ENCODE results near the gene GRB2. TPM values are rescaled to one million over a fixed set of nuclear protein-coding genes. Genes with fewer than 3 reads are reported as not detected.
"Not testable (repeated sequence)": the region's sequence is repeated elsewhere in the genome, so short reads cannot be mapped to it uniquely, and the experiment has no call there.

Gene GRB2
- total RNA-seq, 2 donors from 2014 or later, result 120 to 144 TPM

- Histone ChIP-seq H3K36me3 (peaks cover 10% of the 10 kb centered on the region), H3K4me1 (ENCODE audit: control insufficient read depth in 1 of 2, low read depth in 2 of 2) (peaks cover 15 to 21% of the 10 kb centered on the region in 2 donors), H3K4me3 (no peak overlapping the region)
These were observed 21.7 kb downstream of the GRB2 start for GRCh38 chr17:75383842-75384195.

GRCh38 chr17:75380750-75381149, 24.7 kb downstream of the GRB2 start:
- Histone ChIP-seq H3K4me3 (no peak overlapping the region), H3K9me3 (no peaks in the 10 kb centered on the region), H3K27ac (no peak overlapping the region), H3K4me1 (ENCODE audit: control insufficient read depth in 1 of 2, low read depth in 2 of 2) (peaks cover 0 to 15% of the 10 kb centered on the region in 2 donors), H3K36me3 (no peaks in the 10 kb centered on the region), H3K27me3 (replicated peaks; ENCODE audit: insufficient read depth) (no peaks in the 10 kb centered on the region)
- ATAC-seq (ENCODE audit: insufficient number of reproducible peaks, low FRiP score, low read depth) (no peak), DNase-seq (ENCODE audit: low spot score) (no peak)
- TF ChIP-seq CTCF (IDR thresholded peaks at IDR 0.05), result no peak

More at GRCh38 chr17:75383842-75384195, 21.7 kb downstream of the GRB2 start:
- ATAC-seq (ENCODE audit: insufficient number of reproducible peaks, low FRiP score, low read depth), result no peak
- DNase-seq (ENCODE audit: low spot score), result no peak
- Histone ChIP-seq H3K9me3 (no peaks in the 10 kb centered on the region), H3K27me3 (replicated peaks; ENCODE audit: insufficient read depth) (no peaks in the 10 kb centered on the region), H3K27ac (no peak overlapping the region)
- TF ChIP-seq CTCF (IDR thresholded peaks at IDR 0.05), result no peak

- H3K27ac ChIP-seq, result no peak overlapping the region
- H3K4me1 ChIP-seq (ENCODE audit: control insufficient read depth in 1 of 2, low read depth in 2 of 2), result peaks cover 0 to 14% of the 10 kb centered on the region in 2 donors
- H3K36me3 ChIP-seq, result no peaks in the 10 kb centered on the region
- DNase-seq (ENCODE audit: low spot score), result no peak
- H3K4me3 ChIP-seq, result no peak overlapping the region
- no peak for ATAC-seq (ENCODE audit: insufficient number of reproducible peaks, low FRiP score, low read depth)
- TF ChIP-seq CTCF (IDR thresholded peaks at IDR 0.05), result no peak
- no peaks in the 10 kb centered on the region for H3K27me3 ChIP-seq (replicated peaks; ENCODE audit: insufficient read depth)
- no peaks in the 10 kb centered on the region for H3K9me3 ChIP-seq
These were observed 25.2 kb downstream of the GRB2 start for GRCh38 chr17:75380315-75380714.

- H3K4me3 ChIP-seq; H3K36me3 ChIP-seq; ATAC-seq (ENCODE audit: insufficient number of reproducible peaks, low FRiP score, low read depth); H3K27me3 ChIP-seq (replicated peaks; ENCODE audit: insufficient read depth); H3K27ac ChIP-seq; H3K9me3 ChIP-seq; DNase-seq (ENCODE audit: low spot score): not testable (repeated sequence)
- peaks cover 0 to 14% of the 10 kb centered on the region in 2 donors for H3K4me1 ChIP-seq (ENCODE audit: control insufficient read depth in 1 of 2, low read depth in 2 of 2)
These were observed 26.1 kb downstream of the GRB2 start for GRCh38 chr17:75379426-75379825.

- Histone ChIP-seq H3K36me3 (no peaks in the 10 kb centered on the region), H3K4me3 (no peak overlapping the region), H3K4me1 (ENCODE audit: control insufficient read depth in 1 of 2, low read depth in 2 of 2) (peaks cover 27 to 44% of the 10 kb centered on the region in 2 donors), H3K27ac (no peak overlapping the region), H3K27me3 (replicated peaks; ENCODE audit: insufficient read depth) (no peaks in the 10 kb centered on the region), H3K9me3 (no peaks in the 10 kb centered on the region)
- TF ChIP-seq CTCF (IDR thresholded peaks at IDR 0.05), result no peak
- ATAC-seq (ENCODE audit: insufficient number of reproducible peaks, low FRiP score, low read depth) (no peak), DNase-seq (ENCODE audit: low spot score) (no peak)
These were observed 32.2 kb downstream of the GRB2 start for GRCh38 chr17:75373280-75373679.

- DNase-seq (ENCODE audit: low spot score) (no peak), ATAC-seq (ENCODE audit: insufficient number of reproducible peaks, low FRiP score, low read depth) (no peak)
- Histone ChIP-seq H3K4me1 (ENCODE audit: control insufficient read depth in 1 of 2, low read depth in 2 of 2) (peaks cover 27 to 57% of the 10 kb centered on the region in 2 donors), H3K36me3 (no peaks in the 10 kb centered on the region), H3K9me3 (no peaks in the 10 kb centered on the region), H3K27ac (peak overlapping the region; percentile 63 to 79), H3K4me3 (no peak overlapping the region), H3K27me3 (replicated peaks; ENCODE audit: insufficient read depth) (no peaks in the 10 kb centered on the region)
- TF ChIP-seq CTCF (IDR thresholded peaks at IDR 0.05), result no peak
These were observed 33.5 kb downstream of the GRB2 start for GRCh38 chr17:75371981-75372380.

Data from thoracic aorta (tissue), 2 donors.